ENCODE data around the gene PTPRZ1.

Gene PTPRZ1

DNA sequence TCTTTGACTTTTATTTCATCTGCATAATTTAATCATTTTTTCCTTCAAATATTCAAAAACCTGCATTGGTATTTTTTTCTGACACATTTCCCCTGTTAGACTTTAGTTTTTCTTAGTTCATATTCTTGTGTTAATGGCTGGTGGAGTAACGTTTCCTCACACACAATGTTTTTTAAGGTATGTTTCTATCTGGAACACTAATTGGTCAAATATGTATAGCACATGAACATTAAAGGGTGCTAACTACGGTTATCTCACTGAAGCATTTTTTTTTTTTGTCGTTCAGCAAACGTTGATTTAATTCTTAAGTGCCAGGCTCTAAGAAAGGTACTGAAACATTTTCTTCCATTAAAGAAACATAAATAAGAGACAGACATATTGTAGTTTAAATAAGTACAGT lies 87.7 kb downstream of the PTPRZ1 start:
- no peak for DNase-seq

DNA sequence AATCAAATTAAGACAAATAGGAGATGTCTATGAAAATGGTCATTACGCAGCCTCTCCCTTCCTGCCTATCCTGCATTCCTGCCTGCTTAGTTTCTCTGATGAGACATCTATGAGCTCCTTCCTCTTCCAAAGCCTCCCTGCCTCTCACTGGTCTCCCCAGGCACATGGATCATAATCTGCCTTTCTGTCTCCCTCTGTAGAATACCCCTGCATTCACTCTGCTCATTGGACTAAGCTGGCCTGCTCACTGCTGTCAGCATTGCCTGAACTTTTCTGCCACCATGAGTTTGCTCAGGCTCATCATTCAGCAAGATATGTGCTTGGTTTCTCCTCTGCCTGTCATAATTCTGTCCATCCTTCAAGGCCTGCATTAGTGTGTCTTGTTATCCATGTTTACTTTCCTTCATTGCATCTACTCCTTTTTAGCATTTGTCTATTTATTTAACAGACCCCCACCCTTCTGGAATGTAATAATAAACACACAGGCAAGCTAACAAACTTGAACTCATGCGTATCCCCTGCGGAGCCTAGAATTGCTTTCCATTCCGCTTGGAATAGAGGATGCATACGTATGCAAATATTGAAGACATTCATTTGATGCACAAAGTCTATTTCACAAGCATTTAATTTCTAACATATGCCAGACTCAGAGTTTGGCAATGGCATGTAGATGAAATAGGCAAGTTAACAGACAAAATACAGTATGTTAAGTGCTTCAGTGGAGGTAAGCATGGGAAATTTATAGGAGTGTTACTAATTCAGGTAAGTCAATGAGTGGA lies 88.3 kb downstream of the PTPRZ1 start:
- no peak for DNase-seq

DNA sequence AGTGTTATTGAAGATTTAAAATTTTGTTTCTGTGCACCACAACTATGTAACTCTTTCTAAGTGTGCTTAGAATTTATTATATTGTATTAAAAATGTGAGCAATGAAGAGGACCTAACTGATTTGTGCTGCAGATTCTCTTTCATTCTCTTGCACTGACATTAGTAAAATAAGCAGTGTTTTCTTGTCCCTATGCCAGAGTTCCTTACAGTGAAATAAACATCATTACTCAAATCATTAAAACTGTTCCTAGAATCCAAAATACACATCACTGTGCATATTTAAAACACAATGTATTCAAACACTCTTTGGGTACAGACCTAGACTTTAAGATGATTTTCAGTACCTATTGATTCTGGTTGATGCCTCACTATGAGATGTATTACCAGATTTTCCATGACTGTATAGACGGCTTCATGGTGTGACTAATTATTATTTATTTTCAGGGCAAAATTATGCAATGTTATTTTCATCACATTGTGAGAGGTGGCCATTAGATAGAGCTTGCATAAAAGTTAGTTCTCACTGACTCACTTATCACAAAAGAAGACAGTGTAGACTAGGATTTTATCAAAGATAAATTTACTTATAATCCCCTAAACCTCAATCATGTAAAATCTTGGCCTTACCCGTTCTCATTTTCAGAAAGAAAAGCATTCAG lies 93.4 kb downstream of the PTPRZ1 start:
- DNase-seq: no peak

DNA sequence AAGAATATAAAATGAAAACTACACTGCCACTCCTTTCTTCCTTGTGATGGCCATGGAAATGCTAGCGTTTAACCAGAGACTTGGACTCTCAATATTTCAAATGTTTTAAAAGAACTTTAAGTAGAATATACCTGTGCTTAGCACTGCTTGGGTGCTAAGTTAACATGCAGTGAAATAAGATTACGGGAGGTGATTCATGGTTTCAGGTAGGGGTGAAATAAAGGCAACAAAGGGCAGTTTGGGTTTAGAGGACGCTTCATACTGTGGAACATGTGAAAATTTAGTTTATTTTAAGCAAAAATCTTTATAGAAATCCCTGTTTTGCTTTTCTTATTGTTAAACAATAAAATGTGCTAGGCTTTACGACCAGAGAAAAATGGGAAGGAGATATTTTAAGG lies 94.0 kb downstream of the PTPRZ1 start:
- no peak for DNase-seq

DNA sequence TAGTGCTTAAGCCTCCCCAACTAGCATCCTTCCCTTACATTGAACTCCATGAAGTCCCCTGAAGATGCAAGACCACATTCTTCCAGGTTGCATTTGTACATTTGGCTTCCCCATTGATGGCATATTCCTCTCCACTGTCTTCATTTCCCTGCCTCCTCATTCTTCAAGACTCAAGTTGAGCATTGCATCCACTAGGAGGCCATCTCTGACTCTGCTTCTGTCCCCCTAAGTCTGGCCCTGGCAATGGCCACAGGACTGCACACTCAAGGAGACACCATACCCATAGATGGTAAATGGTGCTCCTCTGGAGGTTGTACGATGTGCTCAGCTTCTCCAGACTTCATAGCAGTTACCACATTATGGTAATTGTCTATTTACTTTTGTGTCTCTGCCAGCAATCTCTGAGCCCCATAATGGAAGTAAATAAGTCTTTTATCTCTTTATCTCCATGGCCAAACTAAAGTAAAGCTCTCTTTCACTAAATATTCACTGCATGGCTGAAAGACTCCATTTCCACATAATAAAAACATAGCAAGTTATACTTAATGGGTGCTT lies 112.6 kb downstream of the PTPRZ1 start:
- DNase-seq: no peak

DNA sequence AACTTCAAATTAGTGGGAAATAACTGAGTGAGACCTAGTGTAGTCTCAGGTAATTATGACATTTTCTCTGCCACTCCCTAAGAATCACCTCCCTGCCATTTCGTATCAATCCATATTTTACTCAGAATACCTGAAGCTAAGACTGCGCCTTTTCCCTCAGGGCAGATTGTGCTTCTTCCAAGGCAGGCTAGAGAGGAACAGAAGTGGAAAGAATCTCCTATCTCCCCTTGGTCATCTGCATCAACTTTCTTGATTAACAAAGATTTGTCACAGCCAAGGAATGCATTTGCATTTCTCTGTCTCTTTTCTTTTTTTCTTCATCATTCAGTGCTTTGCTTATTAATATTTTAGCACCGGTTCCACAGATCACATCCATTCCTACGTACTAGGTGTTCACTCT lies 119.1 kb downstream of the PTPRZ1 start:
- DNase-seq: no peak

DNA sequence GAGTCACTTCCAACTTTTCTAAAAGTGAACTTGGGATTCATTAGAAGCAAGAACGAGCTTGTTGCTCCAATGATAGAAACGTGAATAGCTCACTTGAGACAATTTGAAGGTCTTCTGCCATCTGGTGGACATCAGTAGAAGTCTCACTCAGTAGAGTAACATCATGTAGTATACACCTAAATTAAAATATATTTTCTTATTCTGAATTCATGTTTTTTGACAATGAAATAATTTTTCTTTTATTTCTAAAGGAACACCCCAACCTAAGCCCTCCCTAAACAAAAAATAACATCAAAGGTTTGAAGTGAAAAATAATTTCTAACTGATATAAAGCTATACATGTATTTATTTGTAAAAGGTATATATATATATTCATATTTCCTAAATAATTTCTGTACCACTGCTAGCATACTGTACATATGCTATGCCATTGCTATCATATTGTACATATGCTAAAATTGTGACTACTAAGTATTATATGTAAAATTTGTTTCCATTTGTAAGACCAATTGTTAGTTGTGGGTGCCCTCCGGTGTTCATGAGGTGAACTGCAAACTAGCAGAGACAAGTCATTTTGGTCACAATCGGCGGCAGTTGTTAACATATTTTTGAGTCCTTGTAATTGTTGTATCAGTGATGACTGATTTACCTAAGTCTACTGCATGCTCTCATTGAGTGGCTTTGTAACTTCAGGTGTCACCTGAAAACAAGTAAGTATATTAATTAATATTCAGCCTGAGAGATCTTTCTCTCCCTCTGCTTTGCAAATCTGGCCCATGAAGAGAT lies 121.9 kb downstream of the PTPRZ1 start:
- peak; percentile 87 for DNase-seq

DNA sequence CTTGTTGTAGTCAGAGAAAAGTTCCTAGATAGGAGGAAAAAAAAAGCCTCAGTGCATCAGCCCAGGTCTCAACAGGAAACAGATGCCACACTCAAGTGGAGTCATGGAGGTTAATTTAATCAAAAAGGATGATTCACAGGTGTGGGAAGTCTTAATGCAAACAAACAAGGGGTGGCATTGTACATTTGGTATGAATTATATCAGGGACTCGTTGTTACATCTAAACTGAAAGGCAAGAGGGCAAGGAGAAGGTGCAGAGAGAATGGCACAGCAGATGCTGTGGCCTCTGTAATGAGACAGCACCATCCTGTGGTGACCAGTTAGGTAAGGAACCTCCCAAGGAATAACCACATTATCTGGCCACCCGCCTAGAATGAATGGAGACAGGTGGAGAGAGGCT lies 133.7 kb downstream of the PTPRZ1 start:
- peak; percentile 83 for DNase-seq

DNA sequence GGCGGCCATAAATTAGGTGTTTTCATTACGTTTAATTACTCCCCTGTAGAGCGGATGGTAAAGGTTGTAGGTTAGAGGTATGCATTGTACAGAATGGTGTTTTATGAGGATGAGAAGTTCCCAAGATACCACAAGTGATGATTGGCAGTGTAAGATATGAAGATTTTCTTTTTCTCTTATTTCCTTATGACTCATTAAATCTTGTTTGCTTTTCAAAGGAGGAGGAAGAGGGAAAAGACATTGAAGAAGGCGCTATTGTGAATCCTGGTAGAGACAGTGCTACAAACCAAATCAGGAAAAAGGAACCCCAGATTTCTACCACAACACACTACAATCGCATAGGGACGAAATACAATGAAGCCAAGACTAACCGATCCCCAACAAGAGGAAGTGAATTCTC lies 137.2 kb downstream of the PTPRZ1 start:
- DNase-seq: no peak

DNA sequence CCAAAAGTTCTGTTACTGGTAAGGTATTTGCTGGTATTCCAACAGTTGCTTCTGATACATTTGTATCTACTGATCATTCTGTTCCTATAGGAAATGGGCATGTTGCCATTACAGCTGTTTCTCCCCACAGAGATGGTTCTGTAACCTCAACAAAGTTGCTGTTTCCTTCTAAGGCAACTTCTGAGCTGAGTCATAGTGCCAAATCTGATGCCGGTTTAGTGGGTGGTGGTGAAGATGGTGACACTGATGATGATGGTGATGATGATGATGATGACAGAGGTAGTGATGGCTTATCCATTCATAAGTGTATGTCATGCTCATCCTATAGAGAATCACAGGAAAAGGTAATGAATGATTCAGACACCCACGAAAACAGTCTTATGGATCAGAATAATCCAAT lies 140.1 kb downstream of the PTPRZ1 start:
- no peak for DNase-seq

DNA sequence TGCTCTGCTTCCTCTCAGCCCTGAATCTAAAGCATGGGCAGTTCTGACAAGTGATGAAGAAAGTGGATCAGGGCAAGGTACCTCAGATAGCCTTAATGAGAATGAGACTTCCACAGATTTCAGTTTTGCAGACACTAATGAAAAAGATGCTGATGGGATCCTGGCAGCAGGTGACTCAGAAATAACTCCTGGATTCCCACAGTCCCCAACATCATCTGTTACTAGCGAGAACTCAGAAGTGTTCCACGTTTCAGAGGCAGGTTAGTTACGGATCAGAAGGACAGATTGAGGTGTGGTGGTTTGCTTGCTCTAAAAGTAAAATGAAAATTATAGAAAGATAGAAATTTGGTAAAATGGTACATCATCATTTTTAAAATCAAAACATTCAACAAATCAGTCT lies 140.7 kb downstream of the PTPRZ1 start:
- no peak for DNase-seq

DNA sequence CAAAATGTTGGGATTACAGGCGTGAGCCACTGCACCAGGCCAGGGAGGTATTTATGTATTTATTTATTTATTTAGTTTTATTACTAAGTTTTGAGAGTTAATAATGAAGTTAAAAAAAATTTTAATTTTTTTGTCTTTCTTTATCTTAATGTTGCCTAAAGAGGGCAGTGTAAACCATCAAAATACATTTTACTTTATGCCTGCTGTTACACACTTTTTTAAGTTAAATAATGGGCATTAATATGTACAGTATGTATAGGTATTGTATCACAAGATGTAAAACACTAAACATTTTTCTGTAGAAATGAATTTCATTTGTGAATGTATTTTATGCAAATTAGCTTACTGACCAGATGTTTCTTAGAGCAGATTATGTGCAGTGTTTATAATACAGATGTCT lies 141.7 kb downstream of the PTPRZ1 start:
- DNase-seq: no peak

DNA sequence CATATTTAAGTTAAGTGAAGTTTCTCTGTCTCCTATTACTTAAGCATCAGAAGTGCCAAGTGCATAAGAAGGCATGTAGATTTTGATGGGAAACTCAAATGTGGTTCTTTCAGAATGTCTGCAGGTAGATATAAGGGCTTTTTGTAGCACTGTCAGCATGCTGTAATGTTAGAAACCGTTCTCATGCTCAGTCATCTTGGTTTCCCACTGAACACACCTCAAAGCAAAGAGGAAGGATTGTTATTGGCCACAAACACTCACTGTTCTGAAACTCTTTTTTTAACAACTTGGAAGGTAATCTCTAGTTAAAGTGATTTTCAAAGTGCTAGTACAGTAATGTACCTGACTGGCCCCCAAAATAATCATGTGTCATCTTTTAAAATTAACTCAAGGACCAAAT lies 145.1 kb downstream of the PTPRZ1 start:
- DNase-seq: no peak

DNA sequence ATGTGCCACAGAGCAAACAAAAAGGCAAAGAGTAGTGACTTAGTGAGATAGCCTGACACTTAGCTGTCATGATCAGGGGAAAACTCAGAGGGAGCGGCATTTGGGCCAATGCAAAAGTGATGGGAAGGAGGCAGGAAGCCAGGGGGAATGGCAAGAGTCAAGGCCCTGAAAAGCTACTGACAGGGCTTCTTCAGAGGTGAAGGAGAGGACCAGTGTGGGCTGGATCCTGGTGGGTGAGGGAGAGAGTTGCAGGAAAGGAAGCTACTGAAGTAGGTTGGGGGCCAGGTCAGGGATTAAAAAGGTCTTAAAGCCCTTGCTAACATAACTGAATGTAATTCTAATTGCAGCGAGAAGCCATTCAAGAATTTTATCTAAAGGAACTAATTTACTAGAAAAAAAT lies 154.1 kb downstream of the PTPRZ1 start:
- DNase-seq: no peak

DNA sequence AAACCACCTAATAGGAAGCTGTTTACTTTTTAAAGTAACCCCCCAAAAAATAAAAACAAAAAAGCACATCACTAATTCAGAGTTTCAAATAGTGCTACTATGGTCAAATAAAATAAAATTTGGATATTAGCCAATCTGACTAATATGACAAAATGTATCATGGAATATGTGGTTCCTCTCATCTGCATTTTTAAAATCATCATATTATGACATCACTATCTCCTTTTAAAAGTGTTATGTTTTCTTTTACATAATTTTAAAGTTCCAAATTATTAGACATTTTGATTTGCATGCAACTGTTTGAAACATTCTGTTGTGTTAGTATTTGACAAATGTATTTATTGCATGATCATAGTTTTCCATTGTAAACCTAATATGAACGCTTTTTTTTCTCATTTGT lies 160.7 kb downstream of the PTPRZ1 start:
- no peak for DNase-seq

DNA sequence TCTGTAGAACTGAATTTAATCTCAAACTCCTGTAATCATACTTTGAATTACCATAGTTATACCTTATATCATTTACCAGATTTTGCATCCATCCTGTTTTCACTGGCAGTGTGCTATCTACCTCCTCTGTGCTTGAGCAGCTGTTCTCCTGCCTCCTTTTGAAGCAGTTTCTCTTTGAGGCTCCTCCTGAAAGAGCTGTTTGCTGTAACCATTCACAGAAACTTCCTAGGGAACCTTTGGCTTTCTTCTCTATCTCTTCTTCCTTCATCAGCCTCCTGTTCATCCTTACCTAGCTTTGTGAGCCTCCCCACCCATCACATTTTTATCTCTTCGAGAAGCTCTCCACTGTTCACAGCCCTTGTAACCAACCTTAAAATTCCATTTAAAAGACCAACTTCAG lies 162.9 kb downstream of the PTPRZ1 start:
- no peak for DNase-seq

DNA sequence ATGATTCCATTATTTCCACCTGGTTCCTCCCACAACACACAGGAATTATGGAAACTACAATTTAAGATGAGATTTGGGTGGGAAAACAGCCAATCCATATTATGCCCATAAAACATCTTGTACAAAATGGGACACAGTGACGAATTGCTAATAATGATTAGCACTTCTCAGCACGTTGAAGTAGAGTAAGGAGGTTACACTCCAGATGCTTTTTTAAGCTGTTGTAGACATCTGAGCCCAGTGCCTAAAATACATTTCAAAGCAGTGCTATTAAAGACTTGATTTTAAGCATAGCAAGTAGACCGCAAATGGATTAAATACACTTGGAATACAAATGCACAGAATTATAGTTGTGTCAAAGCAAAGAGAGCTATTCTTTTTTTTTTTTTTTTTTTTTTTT lies 165.2 kb downstream of the PTPRZ1 start:
- no peak for DNase-seq

DNA sequence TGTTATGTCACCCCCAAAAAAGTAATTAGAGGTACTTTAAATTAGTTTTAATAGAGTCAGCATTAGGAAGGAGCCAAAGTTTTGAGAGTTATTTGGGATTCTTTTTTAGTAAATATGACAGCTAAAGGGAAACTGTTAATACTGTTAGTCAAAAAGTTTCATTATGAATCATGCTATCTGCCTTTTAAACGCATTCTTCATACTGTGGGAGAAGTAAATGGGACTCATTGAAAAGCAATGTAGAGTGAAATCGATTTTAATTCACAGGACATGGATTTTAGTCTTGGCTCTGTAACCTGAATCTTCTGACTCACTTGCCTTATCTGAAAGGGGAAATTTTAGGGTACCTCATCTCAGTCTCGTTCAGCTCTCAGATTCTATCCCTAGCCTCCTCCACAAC lies 165.9 kb downstream of the PTPRZ1 start:
- DNase-seq: no peak

DNA sequence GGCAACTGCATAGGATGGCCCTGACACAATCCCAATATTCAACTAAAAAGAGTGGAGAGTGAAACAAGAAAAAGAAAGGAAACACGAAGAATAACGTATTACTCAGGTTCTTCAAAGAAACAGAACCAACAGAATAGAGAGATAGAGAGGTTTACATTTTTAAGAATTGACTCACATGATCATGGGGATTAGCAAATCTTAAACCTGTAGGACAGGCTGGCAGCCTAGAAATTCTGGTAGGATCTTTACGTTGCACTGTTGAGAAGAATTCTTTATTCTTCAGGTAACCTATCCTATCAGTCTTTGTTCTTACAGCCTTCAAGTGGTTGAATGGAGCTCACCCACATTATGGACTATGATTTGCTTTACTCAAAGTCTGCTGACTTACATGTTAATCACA lies 167.2 kb downstream of the PTPRZ1 start:
- no peak for DNase-seq

DNA sequence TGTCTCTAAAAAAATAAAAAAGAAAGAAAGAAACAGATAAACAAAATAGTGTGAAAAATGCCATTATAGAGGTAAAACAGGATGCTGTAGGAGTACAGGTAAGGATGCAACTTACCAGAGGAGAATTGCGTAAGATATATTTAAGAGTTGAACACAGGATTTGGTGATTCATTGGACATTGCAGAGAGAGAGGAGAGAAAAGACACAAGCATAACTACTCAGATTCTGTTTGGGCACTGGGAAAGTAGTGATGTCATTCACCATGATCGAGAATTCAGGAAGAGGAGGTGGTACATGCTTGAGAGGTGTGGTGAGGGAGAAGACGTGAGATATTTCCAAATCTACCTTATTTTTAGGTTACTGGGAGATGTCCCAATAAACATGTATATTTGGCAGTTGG lies 173.4 kb downstream of the PTPRZ1 start:
- DNase-seq: no peak

DNA sequence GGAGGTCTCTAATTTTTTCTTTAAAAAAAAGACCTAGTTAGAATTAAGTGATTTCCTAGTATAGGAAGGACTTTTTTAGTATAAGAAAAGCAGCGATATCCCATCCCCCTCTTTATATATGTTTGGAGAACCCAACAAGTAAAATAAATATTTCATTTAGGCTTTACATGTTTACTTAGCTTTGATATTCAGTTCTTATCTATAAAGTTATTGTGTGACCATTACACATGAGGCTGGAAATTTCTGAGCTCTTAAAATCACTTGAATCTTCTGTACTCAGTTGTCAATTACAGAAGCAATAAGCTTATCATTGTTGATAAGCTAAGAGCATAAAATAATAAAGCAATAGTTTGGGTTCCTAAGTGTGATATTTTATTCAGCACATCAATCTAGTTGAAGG lies 181.4 kb downstream of the PTPRZ1 start:
- no peak for DNase-seq

DNA sequence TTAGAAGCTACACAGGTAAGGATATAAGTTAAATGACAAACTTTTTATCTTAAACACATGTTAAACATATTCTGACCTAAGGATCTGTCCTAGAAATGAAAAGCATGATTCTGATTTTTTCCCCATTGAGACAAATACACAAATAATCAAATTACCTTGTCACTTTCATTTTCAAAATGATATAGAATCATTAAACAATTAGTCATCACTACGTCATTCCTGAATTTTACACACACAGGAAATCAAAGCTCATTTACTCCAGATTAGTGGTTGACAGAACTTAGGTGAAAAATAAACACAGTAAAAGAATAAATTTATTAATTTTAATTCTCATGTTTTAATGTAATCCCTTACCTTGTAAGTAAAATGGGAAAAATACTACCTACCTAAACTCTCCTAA lies 182.1 kb downstream of the PTPRZ1 start:
- DNase-seq: no peak

DNA sequence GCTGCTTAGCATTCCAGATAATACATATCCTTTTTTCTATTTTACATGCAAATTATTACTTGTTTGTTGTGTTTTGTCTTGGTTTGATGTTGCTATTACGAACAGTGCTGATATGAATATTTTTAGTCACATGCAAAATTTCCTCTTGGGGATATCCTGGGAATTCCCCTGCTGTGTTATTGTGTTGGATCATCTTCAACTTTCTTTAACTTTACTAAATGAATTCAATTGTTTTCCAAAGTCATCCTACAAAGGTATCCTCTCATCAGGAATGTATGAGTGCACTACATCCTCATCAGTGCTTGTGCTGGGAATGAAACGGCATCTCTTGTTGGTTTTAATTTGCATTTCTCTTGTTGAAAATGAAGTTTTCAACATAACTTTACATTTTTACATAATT lies 184.0 kb downstream of the PTPRZ1 start:
- no peak for DNase-seq

DNA sequence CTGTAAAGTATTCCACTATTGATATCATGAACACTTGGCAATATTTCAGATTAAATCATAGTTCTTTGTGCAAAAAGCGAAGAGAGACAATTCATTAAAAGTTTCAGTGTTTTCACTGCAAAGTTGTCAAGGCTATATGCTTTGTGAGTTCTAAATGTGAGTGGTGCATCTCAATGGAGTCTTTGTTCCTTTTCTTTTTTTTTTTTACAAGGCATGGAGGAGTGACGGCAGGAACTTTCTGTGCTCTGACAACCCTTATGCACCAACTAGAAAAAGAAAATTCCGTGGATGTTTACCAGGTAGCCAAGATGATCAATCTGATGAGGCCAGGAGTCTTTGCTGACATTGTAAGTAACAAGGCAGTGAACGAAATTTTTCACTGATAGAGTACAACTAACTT lies 186.6 kb downstream of the PTPRZ1 start:
- DNase-seq: no peak

Measured in NCI-H1417 treated with DMSO at 0.1 percent for 48 hours (cell line).